D721Med (cell line): ENCODE data around the gene MAPKAP1.

Experiments used
- DNase-seq: peaks from one replicate; pipeline ENCODE4 v3.0.0; 2011; ENCODE audit warnings: low spot score; ENCODE audit not compliant: insufficient read length
- FAIRE-seq: peaks from 2 replicates; lab custom pipeline; 2011; peaks lifted over from hg19 to GRCh38; lab: Jason Lieb, UNC
- TF ChIP-seq, protein P1 (sequence below): IDR thresholded peaks from 2 replicates; pipeline ENCODE4 v1.5.1; 2012; ENCODE audit warnings: mild to moderate bottlenecking, control low read depth; ENCODE audit not compliant: insufficient read depth; ENCODE audit errors: missing control alignments

Gene MAPKAP1

DNA sequence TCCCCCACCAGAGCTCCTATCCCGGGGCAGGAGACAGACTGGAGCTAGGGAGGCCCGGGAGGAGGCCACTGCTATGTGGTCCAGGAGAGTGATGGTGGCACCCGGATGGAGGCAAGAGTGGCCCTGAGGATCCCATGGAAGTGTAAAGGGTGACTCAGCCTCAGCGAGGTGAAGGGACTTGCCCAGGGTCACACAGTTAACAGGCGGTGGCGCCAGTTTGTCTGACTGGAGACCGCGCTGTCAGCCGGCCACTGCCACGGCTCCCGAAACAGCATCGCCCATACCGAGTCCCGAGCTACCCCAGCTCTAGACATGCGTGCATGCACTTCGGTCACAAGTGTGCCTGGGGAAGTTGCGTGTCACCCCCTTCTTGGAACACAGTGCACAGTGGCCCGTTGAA is 279.5 kb downstream of the MAPKAP1 start:
- no peak for FAIRE-seq
- DNase-seq: no peak
- TF ChIP-seq, protein P1, sequence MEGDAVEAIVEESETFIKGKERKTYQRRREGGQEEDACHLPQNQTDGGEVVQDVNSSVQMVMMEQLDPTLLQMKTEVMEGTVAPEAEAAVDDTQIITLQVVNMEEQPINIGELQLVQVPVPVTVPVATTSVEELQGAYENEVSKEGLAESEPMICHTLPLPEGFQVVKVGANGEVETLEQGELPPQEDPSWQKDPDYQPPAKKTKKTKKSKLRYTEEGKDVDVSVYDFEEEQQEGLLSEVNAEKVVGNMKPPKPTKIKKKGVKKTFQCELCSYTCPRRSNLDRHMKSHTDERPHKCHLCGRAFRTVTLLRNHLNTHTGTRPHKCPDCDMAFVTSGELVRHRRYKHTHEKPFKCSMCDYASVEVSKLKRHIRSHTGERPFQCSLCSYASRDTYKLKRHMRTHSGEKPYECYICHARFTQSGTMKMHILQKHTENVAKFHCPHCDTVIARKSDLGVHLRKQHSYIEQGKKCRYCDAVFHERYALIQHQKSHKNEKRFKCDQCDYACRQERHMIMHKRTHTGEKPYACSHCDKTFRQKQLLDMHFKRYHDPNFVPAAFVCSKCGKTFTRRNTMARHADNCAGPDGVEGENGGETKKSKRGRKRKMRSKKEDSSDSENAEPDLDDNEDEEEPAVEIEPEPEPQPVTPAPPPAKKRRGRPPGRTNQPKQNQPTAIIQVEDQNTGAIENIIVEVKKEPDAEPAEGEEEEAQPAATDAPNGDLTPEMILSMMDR: no peak

- TF ChIP-seq, protein P1: no peak
- no peak for DNase-seq
- no peak for FAIRE-seq
These were observed 280.1 kb downstream of the MAPKAP1 start for GRCh38 chr9:125426926-125427325.

DNA sequence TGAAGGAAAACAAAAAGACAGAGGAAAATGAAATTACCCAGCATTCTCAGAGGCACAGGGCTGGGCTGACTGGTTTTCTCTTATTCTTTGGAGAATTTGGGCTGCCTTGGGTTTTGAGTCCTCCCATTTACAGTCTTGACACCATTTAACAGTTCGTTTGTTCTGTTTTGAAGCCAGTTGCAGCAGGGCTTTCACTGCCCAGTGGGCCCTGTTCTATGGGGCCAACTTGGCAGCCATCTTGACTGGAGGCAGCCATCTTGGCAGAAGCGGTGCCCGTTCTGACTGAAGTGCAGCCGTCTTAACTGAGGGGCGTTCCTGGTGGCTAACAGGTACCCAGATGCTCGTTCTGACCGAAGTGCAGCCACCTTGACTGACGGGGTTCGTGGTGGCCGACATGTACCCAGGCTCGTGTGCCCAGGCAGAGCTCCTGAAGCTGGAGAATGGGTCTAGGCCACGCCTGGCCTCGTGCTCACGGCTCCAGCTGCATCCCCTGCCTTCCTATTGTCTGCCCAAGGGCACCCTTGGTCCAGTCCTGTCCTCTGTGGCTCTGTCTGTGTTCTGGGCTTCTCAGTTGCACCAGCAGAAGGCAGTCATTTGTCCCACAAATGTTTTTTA is 281.0 kb downstream of the MAPKAP1 start:
- TF ChIP-seq, protein P1: no peak
- FAIRE-seq (no peak), DNase-seq (no peak)

DNA sequence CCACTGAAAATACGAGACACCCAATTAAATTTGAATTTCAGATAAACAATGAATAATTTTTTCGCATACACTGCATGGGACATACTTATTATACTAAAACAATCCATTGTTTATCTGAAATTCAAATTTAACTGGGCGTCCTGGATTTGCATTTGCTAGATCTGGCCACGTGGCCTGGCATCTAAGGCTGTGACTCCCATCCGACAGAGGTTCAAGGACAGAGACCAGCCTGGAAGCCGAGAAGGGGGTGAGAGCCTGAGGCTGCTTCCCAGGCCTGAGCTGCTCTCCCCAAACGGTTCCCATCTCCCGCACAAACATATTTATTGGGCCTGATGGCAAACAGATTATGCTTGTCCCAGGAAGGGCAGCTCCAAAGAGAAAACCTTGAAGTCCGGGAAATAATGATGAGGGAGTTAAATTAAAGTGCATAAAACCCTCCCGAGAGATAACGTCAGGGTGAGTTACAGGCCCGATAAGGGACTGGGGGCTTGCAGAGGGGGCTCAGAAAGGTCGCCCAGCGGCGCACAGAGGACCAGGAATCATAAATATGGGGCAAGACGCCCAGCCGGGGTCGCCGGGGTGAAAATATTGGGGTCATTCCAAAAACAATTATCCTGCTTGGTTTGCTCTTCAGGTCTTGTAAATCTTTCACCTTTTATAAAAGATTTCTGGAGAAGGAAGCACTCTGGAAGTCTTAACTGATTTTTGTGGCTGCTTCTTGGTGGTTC is 281.7 kb downstream of the MAPKAP1 start:
- TF ChIP-seq, protein P1: no peak
- DNase-seq (no peak), FAIRE-seq (no peak)

DNA sequence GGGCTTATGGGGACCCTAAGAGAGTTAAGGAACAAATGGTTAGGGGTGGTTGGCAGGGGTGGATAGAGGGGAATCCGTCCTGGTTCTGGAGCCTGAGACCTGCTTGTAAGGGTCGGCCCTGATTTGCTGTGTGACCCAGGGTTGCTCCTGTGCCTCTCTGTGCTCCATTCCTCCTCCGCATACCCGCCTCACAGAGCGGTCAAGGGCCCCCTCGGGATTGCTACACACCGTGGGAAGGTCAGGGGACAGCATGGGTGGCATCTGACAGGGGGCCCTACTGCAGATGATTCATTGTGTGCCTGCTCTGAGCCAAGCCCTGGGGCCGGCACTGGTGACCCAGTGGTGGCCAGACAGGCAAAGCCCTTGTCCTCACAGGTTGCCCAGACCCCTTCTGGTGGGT is 283.0 kb downstream of the MAPKAP1 start:
- TF ChIP-seq, protein P1: no peak
- DNase-seq (no peak), FAIRE-seq (no peak)

GRCh38 chr9:125422853-125423252 is 284.2 kb downstream of the MAPKAP1 start:
- TF ChIP-seq, protein P1: no peak
- no peak for FAIRE-seq
- no peak for DNase-seq
